ENCODE data around the gene MRTFA.

MRTFA gene

DNA sequence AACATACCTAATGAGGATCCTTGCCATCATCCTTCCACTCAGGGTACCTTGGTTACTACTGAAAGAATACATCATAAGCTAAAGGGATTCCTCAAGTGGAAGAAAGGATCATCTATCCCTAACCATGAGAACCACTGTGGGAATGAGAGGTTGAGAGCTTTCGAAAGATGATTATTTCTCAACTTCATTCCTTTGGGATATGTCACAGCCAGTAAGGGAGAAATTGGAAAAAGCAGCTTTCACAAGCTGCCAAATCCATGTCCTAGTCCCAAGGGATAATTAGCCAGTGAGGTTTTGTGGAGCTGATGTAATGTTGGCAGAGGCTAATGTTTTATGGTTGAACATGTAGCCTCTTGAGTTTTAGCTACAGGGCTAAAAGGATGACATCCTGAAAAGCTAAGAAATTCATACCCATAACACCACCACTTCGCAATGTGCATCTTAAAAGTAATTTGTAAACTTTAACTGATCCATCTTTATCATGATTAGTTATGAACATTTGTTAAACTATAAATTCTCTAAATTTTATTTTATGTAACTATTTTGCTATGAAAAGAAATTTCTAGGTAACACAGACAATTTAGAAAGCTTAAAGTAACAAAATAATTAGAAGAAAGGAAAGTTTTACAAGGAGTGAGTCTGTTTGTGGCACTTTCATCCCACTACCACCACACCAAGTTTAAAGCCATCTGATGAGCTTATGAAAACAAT is 123.9 kb downstream of the MRTFA start:
- no peak overlapping the region for H3K9ac ChIP-seq (ENCODE audit: low read length)
- TF ChIP-seq EZH2phosphoT487 (conservative IDR thresholded peaks at IDR 0.05; ENCODE audit: low read length) = no peak
- TF ChIP-seq, protein P1, sequence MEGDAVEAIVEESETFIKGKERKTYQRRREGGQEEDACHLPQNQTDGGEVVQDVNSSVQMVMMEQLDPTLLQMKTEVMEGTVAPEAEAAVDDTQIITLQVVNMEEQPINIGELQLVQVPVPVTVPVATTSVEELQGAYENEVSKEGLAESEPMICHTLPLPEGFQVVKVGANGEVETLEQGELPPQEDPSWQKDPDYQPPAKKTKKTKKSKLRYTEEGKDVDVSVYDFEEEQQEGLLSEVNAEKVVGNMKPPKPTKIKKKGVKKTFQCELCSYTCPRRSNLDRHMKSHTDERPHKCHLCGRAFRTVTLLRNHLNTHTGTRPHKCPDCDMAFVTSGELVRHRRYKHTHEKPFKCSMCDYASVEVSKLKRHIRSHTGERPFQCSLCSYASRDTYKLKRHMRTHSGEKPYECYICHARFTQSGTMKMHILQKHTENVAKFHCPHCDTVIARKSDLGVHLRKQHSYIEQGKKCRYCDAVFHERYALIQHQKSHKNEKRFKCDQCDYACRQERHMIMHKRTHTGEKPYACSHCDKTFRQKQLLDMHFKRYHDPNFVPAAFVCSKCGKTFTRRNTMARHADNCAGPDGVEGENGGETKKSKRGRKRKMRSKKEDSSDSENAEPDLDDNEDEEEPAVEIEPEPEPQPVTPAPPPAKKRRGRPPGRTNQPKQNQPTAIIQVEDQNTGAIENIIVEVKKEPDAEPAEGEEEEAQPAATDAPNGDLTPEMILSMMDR (IDR thresholded peaks at IDR 0.05; ENCODE audit: insufficient read depth, low read length, poor library complexity, severe bottlenecking) = no peak
- no peak overlapping the region for H3K4me2 ChIP-seq (ENCODE audit: low read depth, low read length, poor library complexity, severe bottlenecking)

DNA sequence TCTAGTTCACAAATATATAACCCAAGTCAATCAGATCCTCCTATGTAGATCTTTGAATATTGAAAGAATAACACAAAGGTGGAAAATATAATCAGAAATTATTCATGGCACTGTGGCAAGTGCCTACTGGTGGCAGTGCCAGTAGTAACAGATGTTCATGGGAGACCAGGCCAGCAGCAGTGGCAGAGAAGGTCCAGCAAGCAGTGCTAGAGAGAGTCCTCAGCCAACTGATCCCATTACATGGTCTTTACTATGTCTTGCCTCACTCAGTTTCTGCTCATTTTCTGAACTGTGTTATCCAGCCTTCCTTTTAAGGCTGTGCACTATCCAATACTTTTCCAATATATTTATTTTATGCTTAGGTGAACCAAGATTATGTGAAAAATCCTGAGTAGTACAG is 124.9 kb downstream of the MRTFA start:
- no peaks in the 10 kb centered on the region for H3K9me2 ChIP-seq (replicated peaks; ENCODE audit: insufficient read depth, low read length)
- H4K20me1 ChIP-seq (ENCODE audit: low read depth, low read length) = no peaks in the 10 kb centered on the region
- peaks cover 66% of the 10 kb centered on the region for H3K79me2 ChIP-seq (ENCODE audit: insufficient read depth, low read length)
- H2AFZ ChIP-seq (ENCODE audit: low read depth, low read length, severe bottlenecking) = no peak overlapping the region
- no peak overlapping the region for H3K27ac ChIP-seq (ENCODE audit: low read depth, low read length)
- H3K4me3 ChIP-seq (ENCODE audit: insufficient read depth, low read length, poor library complexity, severe bottlenecking) = no peak overlapping the region
- H3K9ac ChIP-seq (ENCODE audit: low read length) = no peak overlapping the region
- H3K4me2 ChIP-seq (ENCODE audit: low read depth, low read length, poor library complexity, severe bottlenecking) = no peak overlapping the region
- TF ChIP-seq, protein P1 (IDR thresholded peaks at IDR 0.05; ENCODE audit: insufficient read depth, low read length, poor library complexity, severe bottlenecking) = no peak
- TF ChIP-seq EZH2phosphoT487 (conservative IDR thresholded peaks at IDR 0.05; ENCODE audit: low read length) = no peak
- H3K27me3 ChIP-seq (ENCODE audit: low read length) = no peaks in the 10 kb centered on the region
- H3F3A ChIP-seq (ENCODE audit: insufficient read depth) = peaks cover 17% of the 10 kb centered on the region
- H3K9me3 ChIP-seq (ENCODE audit: insufficient read depth, low read length) = no peaks in the 10 kb centered on the region
- no peaks in the 10 kb centered on the region; the same call in 1 of the 2 replicates for H3K36me3 ChIP-seq (ENCODE audit: low read length)

More for the DNA sequence above, 123.9 kb downstream of the MRTFA start:
- no peaks in the 10 kb centered on the region for H3K9me3 ChIP-seq (ENCODE audit: insufficient read depth, low read length)
- H3K79me2 ChIP-seq (ENCODE audit: insufficient read depth, low read length) = peaks cover 66% of the 10 kb centered on the region
- H3K9me2 ChIP-seq (replicated peaks; ENCODE audit: insufficient read depth, low read length) = no peaks in the 10 kb centered on the region
- no peak overlapping the region for H3K27ac ChIP-seq (ENCODE audit: low read depth, low read length)
- H3F3A ChIP-seq (ENCODE audit: insufficient read depth) = peaks cover 17% of the 10 kb centered on the region
- no peak overlapping the region for H2AFZ ChIP-seq (ENCODE audit: low read depth, low read length, severe bottlenecking)
- H4K20me1 ChIP-seq (ENCODE audit: low read depth, low read length) = no peaks in the 10 kb centered on the region
- no peaks in the 10 kb centered on the region for H3K27me3 ChIP-seq (ENCODE audit: low read length)
- no peak overlapping the region for H3K4me3 ChIP-seq (ENCODE audit: insufficient read depth, low read length, poor library complexity, severe bottlenecking)
- no peaks in the 10 kb centered on the region; the same call in 1 of the 2 replicates for H3K36me3 ChIP-seq (ENCODE audit: low read length)

DNA sequence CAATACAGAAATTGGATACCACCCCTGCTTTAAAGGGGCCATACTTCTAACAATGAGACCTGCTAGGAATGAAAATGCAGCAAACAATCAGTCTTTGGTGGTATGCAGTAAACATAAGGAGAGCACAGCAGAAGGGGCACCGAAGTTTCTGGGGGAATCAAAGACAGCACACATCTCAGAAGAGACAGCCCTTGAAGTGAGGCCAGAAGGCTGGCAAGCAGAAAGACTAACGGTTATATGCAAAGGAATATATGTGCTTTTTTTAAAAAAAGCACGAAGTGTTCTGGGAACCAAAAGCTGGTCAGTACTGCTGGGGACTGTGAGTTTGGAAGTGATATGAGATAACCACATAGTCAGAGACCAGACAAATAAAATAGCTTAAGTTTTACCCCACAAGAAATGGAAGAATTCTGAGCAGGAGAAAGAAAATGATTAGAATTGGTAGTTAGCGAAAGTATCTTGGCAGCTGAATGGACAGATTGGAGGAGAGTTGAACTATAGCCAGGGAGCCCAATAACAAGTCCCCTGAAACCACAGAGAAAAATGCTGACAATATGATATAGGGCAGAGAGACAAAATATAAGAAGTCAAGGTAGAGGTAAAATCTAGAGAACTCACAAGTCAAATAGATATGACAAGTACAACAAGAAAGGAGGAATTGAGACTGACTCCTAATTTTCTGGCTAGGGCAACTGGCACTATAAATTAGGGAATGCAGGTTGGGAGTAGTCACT is 125.7 kb downstream of the MRTFA start:
- H3K27me3 ChIP-seq (ENCODE audit: low read length) = no peaks in the 10 kb centered on the region
- no peak overlapping the region for H3K9ac ChIP-seq (ENCODE audit: low read length)
- no peak overlapping the region for H2AFZ ChIP-seq (ENCODE audit: low read depth, low read length, severe bottlenecking)
- H3K4me3 ChIP-seq (ENCODE audit: insufficient read depth, low read length, poor library complexity, severe bottlenecking) = no peak overlapping the region
- no peaks in the 10 kb centered on the region for H4K20me1 ChIP-seq (ENCODE audit: low read depth, low read length)
- H3K36me3 ChIP-seq (ENCODE audit: low read length) = no peaks in the 10 kb centered on the region
- no peak for TF ChIP-seq EZH2phosphoT487 (conservative IDR thresholded peaks at IDR 0.05; ENCODE audit: low read length)
- TF ChIP-seq, protein P1 (IDR thresholded peaks at IDR 0.05; ENCODE audit: insufficient read depth, low read length, poor library complexity, severe bottlenecking) = no peak
- no peak overlapping the region for H3K4me2 ChIP-seq (ENCODE audit: low read depth, low read length, poor library complexity, severe bottlenecking)
- no peaks in the 10 kb centered on the region for H3K9me2 ChIP-seq (replicated peaks; ENCODE audit: insufficient read depth, low read length)
- H3K79me2 ChIP-seq (ENCODE audit: insufficient read depth, low read length) = peaks cover 63% of the 10 kb centered on the region
- H3K9me3 ChIP-seq (ENCODE audit: insufficient read depth, low read length) = no peaks in the 10 kb centered on the region
- H3F3A ChIP-seq (ENCODE audit: insufficient read depth) = peaks cover 17% of the 10 kb centered on the region
- no peak overlapping the region for H3K27ac ChIP-seq (ENCODE audit: low read depth, low read length)

All from SU-DHL-6 (cell line).